NT2/D1 (cell line): ENCODE measurements around the gene STAT1.

Source experiments
- SUZ12 ChIP-seq: IDR thresholded peaks from 2 replicates; pipeline ENCODE4 v1.6.1; 2011; ENCODE audit not compliant: insufficient read length, insufficient read depth; ENCODE audit errors: extremely low read depth
- YY1 ChIP-seq: IDR thresholded peaks from 2 replicates; pipeline ENCODE4 v1.6.1; 2011; ENCODE audit not compliant: insufficient read length, insufficient read depth
- ZNF274 ChIP-seq: IDR thresholded peaks from 2 replicates; pipeline ENCODE4 v1.6.1; 2011; ENCODE audit warnings: mild to moderate bottlenecking, low read depth, low read length

GRCh38 chr2:190979906-190980629 is 33.9 kb downstream of the STAT1 start:
- TF ChIP-seq SUZ12 (no peak), YY1 (no peak), ZNF274 (no peak)
